ENCODE results near the gene INSIG1.

INSIG1 gene

GRCh38 chr7:155312633-155313032 lies 15.0 kb downstream of the INSIG1 start:
- H3K27me3 ChIP-seq (ENCODE audit: control insufficient read depth, insufficient read depth, low read length), result no peaks in the 10 kb centered on the region

GRCh38 chr7:155313096-155313495 lies 15.4 kb downstream of the INSIG1 start:
- Histone ChIP-seq H3K36me3 (ENCODE audit: control insufficient read depth, insufficient read depth, low read length) (peaks cover 4% of the 10 kb centered on the region), H3K9ac (ENCODE audit: low read length) (no peak overlapping the region), H3K9me3 (ENCODE audit: control insufficient read depth, low read length) (no peaks in the 10 kb centered on the region), H3K4me1 (ENCODE audit: control insufficient read depth, insufficient read depth, low read length) (no peaks in the 10 kb centered on the region), H3K4me3 (ENCODE audit: low read length) (no peak overlapping the region), H3K27me3 (ENCODE audit: control insufficient read depth, insufficient read depth, low read length) (no peaks in the 10 kb centered on the region)

More at GRCh38 chr7:155312633-155313032, 15.0 kb downstream of the INSIG1 start:
- H3K4me1 ChIP-seq (ENCODE audit: control insufficient read depth, insufficient read depth, low read length), result no peaks in the 10 kb centered on the region
- no peak overlapping the region for H3K4me3 ChIP-seq (ENCODE audit: low read length)
- no peaks in the 10 kb centered on the region for H3K9me3 ChIP-seq (ENCODE audit: control insufficient read depth, low read length)
- H3K9ac ChIP-seq (ENCODE audit: low read length), result no peak overlapping the region
- H3K36me3 ChIP-seq (ENCODE audit: control insufficient read depth, insufficient read depth, low read length), result peaks cover 4% of the 10 kb centered on the region

DNA sequence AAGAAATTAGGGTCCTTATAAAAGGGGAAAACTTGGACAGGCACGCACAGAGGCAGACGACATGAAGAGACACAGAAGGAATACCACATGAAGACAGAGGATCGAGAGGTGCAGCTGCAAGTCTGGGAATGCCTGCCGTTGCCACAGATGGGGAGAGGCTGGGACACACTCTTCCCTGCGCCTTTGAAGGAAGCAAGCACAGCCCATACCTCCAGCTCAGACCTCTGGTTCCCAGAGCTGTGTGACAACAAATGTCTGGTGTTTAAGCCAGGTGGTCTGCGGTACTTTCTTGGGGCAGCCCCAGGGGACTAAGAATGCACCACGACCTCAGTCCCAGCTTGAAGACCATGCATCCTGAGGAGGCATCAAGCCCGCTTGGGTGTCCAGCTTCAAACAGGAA lies 18.3 kb downstream of the INSIG1 start:
- no peaks in the 10 kb centered on the region for H3K27me3 ChIP-seq (ENCODE audit: control insufficient read depth, insufficient read depth, low read length)
- no peak overlapping the region for H3K9ac ChIP-seq (ENCODE audit: low read length)
- no peaks in the 10 kb centered on the region for H3K4me1 ChIP-seq (ENCODE audit: control insufficient read depth, insufficient read depth, low read length)
- H3K9me3 ChIP-seq (ENCODE audit: control insufficient read depth, low read length), result no peaks in the 10 kb centered on the region
- H3K4me3 ChIP-seq (ENCODE audit: low read length), result no peak overlapping the region
- H3K36me3 ChIP-seq (ENCODE audit: control insufficient read depth, insufficient read depth, low read length), result no peaks in the 10 kb centered on the region

- H3K4me3 ChIP-seq (ENCODE audit: low read length), result no peak overlapping the region
- H3K9ac ChIP-seq (ENCODE audit: low read length), result no peak overlapping the region
- no peaks in the 10 kb centered on the region for H3K27me3 ChIP-seq (ENCODE audit: control insufficient read depth, insufficient read depth, low read length)
- H3K9me3 ChIP-seq (ENCODE audit: control insufficient read depth, low read length), result no peaks in the 10 kb centered on the region
- no peaks in the 10 kb centered on the region for H3K36me3 ChIP-seq (ENCODE audit: control insufficient read depth, insufficient read depth, low read length)
- no peaks in the 10 kb centered on the region for H3K4me1 ChIP-seq (ENCODE audit: control insufficient read depth, insufficient read depth, low read length)
Observed at GRCh38 chr7:155316427-155317113, 18.9 kb downstream of the INSIG1 start.

DNA sequence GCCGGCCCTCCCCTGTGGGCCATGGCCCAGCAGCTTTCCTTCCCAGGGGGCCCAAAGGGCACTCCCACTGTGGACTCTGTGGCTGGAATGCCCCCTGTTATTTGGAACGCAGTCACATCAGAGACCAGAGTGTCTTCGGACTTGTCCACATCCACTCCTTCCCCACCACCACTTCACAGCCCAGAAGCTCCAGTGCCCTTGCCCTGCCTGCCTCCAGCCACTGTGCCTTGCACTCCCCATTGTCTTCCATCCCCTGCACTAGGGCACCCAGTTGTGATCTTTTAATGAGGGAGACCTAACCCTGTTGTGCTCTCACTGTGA lies 19.4 kb downstream of the INSIG1 start:
- no peaks in the 10 kb centered on the region for H3K36me3 ChIP-seq (ENCODE audit: control insufficient read depth, insufficient read depth, low read length)
- H3K27me3 ChIP-seq (ENCODE audit: control insufficient read depth, insufficient read depth, low read length), result no peaks in the 10 kb centered on the region
- no peak overlapping the region for H3K4me3 ChIP-seq (ENCODE audit: low read length)
- no peaks in the 10 kb centered on the region for H3K9me3 ChIP-seq (ENCODE audit: control insufficient read depth, low read length)
- H3K9ac ChIP-seq (ENCODE audit: low read length), result no peak overlapping the region
- H3K4me1 ChIP-seq (ENCODE audit: control insufficient read depth, insufficient read depth, low read length), result no peaks in the 10 kb centered on the region

DNA sequence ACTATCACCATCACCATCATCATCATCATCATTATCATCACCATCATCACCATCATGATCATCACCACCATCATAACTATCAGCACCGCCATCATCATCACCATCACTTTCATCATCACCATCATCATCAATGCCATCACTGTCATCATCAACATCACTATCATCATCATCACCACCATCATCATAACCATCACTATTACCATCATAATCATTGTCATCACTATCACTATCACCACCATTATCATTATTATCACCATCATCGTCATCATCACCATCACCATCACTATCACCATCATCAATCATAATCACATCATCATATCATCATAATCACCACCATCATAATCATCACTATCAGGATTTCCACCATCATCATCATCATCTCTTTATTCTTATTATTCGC lies 20.6 kb downstream of the INSIG1 start:
- Histone ChIP-seq H3K4me3 (ENCODE audit: low read length) (no peak overlapping the region), H3K27me3 (ENCODE audit: control insufficient read depth, insufficient read depth, low read length) (peaks cover 5% of the 10 kb centered on the region), H3K36me3 (ENCODE audit: control insufficient read depth, insufficient read depth, low read length) (no peaks in the 10 kb centered on the region), H3K9me3 (ENCODE audit: control insufficient read depth, low read length) (no peaks in the 10 kb centered on the region), H3K4me1 (ENCODE audit: control insufficient read depth, insufficient read depth, low read length) (no peaks in the 10 kb centered on the region), H3K9ac (ENCODE audit: low read length) (no peak overlapping the region)

DNA sequence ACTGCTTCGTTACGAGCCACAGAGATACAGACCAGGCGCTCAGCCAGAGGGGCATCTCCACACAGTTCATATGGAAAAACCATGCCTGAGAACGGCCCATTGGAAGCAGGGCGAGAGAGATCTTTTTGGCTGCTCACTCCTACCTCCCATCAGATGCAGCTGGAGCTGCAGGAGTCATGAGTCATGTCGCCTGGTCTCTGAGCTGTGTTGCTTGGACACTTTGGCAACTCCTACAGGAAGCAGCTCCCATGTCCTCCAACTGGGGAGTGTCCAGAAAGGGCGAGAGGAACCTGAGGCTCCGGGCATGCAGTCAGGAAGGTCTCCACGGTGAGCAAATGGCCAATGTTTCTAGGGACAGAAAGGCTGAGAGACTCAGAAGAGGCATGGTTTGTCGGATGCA lies 24.9 kb downstream of the INSIG1 start:
- Histone ChIP-seq H3K4me1 (ENCODE audit: control insufficient read depth, insufficient read depth, low read length) (no peaks in the 10 kb centered on the region), H3K27me3 (ENCODE audit: control insufficient read depth, insufficient read depth, low read length) (peaks cover 20% of the 10 kb centered on the region), H3K36me3 (ENCODE audit: control insufficient read depth, insufficient read depth, low read length) (no peaks in the 10 kb centered on the region), H3K9ac (ENCODE audit: low read length) (no peak overlapping the region), H3K4me3 (ENCODE audit: low read length) (no peak overlapping the region), H3K9me3 (ENCODE audit: control insufficient read depth, low read length) (no peaks in the 10 kb centered on the region)

DNA sequence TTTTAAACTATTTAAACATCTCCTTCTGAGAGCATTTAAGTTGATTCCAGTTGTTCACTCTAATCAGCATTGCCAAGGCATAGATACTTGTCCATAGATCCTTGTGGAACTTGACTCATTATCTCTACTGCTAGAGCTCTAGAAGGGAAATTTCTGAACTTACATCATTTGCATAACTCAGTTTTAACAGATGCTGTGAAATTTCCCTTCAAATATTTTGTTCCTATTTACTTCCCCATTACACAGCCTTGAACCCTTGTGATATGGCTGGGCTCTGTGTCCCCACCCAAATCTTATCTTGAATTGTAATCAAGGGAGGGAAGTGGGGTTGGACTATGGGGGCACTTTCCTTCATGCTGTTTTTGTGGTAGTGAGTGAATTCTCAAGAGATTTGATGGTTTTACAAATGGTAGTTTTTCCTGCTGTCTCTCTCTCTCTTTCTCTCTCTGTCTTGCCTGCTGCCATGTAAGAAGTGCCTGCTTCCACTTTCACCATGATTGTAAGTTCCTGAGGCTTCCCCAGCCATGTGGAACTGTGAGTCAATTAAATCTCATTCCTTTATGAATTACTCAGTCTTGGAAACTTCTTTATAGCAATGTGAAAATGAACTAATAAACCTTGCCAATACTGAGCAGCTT lies 25.4 kb downstream of the INSIG1 start:
- H3K4me3 ChIP-seq (ENCODE audit: low read length), result no peak overlapping the region
- H3K9ac ChIP-seq (ENCODE audit: low read length), result no peak overlapping the region
- H3K27me3 ChIP-seq (ENCODE audit: control insufficient read depth, insufficient read depth, low read length), result peaks cover 20% of the 10 kb centered on the region
- no peaks in the 10 kb centered on the region for H3K36me3 ChIP-seq (ENCODE audit: control insufficient read depth, insufficient read depth, low read length)
- no peaks in the 10 kb centered on the region for H3K4me1 ChIP-seq (ENCODE audit: control insufficient read depth, insufficient read depth, low read length)
- H3K9me3 ChIP-seq (ENCODE audit: control insufficient read depth, low read length), result no peaks in the 10 kb centered on the region

- Histone ChIP-seq H3K4me1 (ENCODE audit: control insufficient read depth, insufficient read depth, low read length) (no peaks in the 10 kb centered on the region), H3K9me3 (ENCODE audit: control insufficient read depth, low read length) (no peaks in the 10 kb centered on the region), H3K27me3 (ENCODE audit: control insufficient read depth, insufficient read depth, low read length) (peaks cover 20% of the 10 kb centered on the region), H3K9ac (ENCODE audit: low read length) (no peak overlapping the region), H3K4me3 (ENCODE audit: low read length) (no peak overlapping the region), H3K36me3 (ENCODE audit: control insufficient read depth, insufficient read depth, low read length) (no peaks in the 10 kb centered on the region)
Observed at GRCh38 chr7:155324012-155324917, 26.6 kb downstream of the INSIG1 start.

DNA sequence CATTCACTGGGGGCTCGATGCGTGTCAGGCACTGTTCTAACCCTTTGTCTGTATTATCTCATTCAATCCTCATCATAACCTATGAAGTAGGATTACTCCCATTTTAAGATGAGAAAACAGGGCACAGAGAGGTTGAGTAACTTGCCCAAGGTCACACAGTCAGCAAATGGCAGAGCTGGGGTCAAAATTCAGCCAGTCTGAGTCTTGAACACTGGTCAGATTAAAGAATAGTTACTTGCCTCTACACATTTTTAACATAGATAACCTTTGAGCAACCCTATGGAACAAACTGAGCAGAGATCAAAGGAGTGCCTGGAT lies 27.2 kb downstream of the INSIG1 start:
- Histone ChIP-seq H3K4me1 (ENCODE audit: control insufficient read depth, insufficient read depth, low read length) (no peaks in the 10 kb centered on the region), H3K4me3 (ENCODE audit: low read length) (no peak overlapping the region), H3K36me3 (ENCODE audit: control insufficient read depth, insufficient read depth, low read length) (no peaks in the 10 kb centered on the region), H3K9ac (ENCODE audit: low read length) (no peak overlapping the region), H3K27me3 (ENCODE audit: control insufficient read depth, insufficient read depth, low read length) (peaks cover 20% of the 10 kb centered on the region), H3K9me3 (ENCODE audit: control insufficient read depth, low read length) (no peaks in the 10 kb centered on the region)

- Histone ChIP-seq H3K4me1 (ENCODE audit: control insufficient read depth, insufficient read depth, low read length) (no peaks in the 10 kb centered on the region), H3K36me3 (ENCODE audit: control insufficient read depth, insufficient read depth, low read length) (no peaks in the 10 kb centered on the region), H3K9me3 (ENCODE audit: control insufficient read depth, low read length) (no peaks in the 10 kb centered on the region), H3K4me3 (ENCODE audit: low read length) (no peak overlapping the region), H3K9ac (ENCODE audit: low read length) (no peak overlapping the region), H3K27me3 (ENCODE audit: control insufficient read depth, insufficient read depth, low read length) (peaks cover 20% of the 10 kb centered on the region)
Observed at GRCh38 chr7:155326385-155326784, 28.7 kb downstream of the INSIG1 start.

DNA sequence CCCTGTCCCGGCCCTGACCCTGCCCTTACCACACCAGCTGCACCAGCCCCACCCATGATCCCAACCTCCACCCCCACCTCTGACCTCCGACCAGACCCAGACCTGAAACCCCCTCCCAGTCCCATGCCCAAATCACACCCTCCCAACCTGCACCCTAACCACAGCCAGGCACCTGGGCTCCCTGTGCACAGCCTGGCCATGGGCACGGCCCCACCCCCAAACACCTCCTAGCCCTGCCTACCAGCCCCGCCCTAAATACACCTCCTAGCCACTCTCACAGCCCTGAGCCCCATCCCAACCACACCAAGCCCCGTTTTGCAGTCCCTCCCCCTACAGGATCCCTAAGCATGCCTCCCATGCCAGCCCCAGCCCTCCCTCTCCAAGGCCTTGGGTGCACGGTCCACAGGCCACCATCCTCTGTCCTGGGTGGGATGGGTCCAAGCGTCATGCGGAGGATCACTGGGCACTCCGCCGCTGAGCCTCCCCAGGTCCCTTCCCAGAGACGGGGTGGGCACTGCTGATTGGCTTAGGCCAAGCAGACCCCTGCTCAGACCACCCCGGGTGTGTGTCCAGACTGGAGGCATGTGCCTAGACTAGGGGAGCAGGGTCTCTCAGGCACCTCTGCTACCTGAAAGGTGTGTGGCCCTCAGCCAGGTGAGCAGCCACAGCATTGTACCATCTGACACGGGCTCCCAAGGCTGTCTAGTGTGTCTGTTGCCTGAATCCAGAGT lies 30.1 kb downstream of the INSIG1 start:
- H3K36me3 ChIP-seq (ENCODE audit: control insufficient read depth, insufficient read depth, low read length), result no peaks in the 10 kb centered on the region
- no peaks in the 10 kb centered on the region for H3K9me3 ChIP-seq (ENCODE audit: control insufficient read depth, low read length)
- H3K4me3 ChIP-seq (ENCODE audit: low read length), result no peak overlapping the region
- H3K9ac ChIP-seq (ENCODE audit: low read length), result no peak overlapping the region
- H3K27me3 ChIP-seq (ENCODE audit: control insufficient read depth, insufficient read depth, low read length), result peaks cover 15% of the 10 kb centered on the region
- no peaks in the 10 kb centered on the region for H3K4me1 ChIP-seq (ENCODE audit: control insufficient read depth, insufficient read depth, low read length)

Measured in mucosa of stomach (tissue), 1 donor.